Prostate gland (tissue), 2 donors: ENCODE measurements around the gene TP53BP1. TPM values are rescaled to one million over a fixed set of nuclear protein-coding genes. Genes with fewer than 3 reads are reported as not detected.

Experiments
- DNase-seq: peaks from one replicate; pipeline ENCODE4 v3.0.0-alpha.2; 2019; ENCODE audit warnings: low spot score
- H3K27ac ChIP-seq, 2 donors: fragments of 200-600 bp; sonication (generic); 2 replicates each; pipeline ENCODE4 v1.5.1; 2017 to 2019
- H3K27me3 ChIP-seq: fragments of 200-600 bp; sonication (generic); replicated peaks from 2 replicates; pipeline ENCODE4 v1.5.1; 2019; ENCODE audit not compliant: insufficient read depth
- H3K36me3 ChIP-seq, 2 donors: fragments of 200-600 bp; sonication (generic); 1 replicate in 1 of 2; 2 replicates in 1 of 2; pipeline versions ENCODE4 v1.5.1 to v1.8.1; 2017 to 2019
- H3K4me1 ChIP-seq: fragments of 200-600 bp; sonication (generic); replicated peaks from 2 replicates; pipeline ENCODE4 v1.5.1; 2019
- H3K4me3 ChIP-seq, 2 donors: fragments of 200-600 bp; sonication (generic); 2 replicates each; pipeline ENCODE4 v1.5.1; 2017 to 2019
- H3K9me3 ChIP-seq: fragments of 200-600 bp; sonication (generic); 2 replicates; pipeline ENCODE4 v1.5.1; 2017
- POLR2A ChIP-seq: fragments of 450-650 bp; IDR thresholded peaks from one replicate; pipeline ENCODE4 v1.6.1; 2016; ENCODE audit warnings: antibody characterized with exemption, mild to moderate bottlenecking
- POLR2AphosphoS5 ChIP-seq: sonication (generic); formaldehyde crosslinking; IDR thresholded peaks from one replicate; pipeline ENCODE4 v1.6.1; 2017; ENCODE audit warnings: antibody characterized with exemption
- WGBS: methylation state at CpG from one replicate; pipeline ENCODE4 v1.1.5; 2018; 5-methylcytosine and 5-hydroxymethylcytosine counted together
- intact Hi-C: fragments of 100-400 bp; cut with DNase I; formaldehyde crosslinking; loops from one replicate; pipeline ENCODE4 v1.14.2; 2022
- total RNA-seq, 2 donors: library from RNA; depleted of rRNA; stranded (reverse); fragments of >200 nt; gene quantifications; one replicate each; pipeline ENCODE4 v1.1.0, GENCODE V29; 2016
- TF ChIP-seq, protein P1 (sequence below), 4 experiments: fragments of 200-600 bp in 2 of 4; fragments of 450-650 bp in 2 of 4; sonication (generic) in 2 of 4; IDR thresholded peaks; 1 replicate in 3 of 4; 2 replicates in 1 of 4; pipeline ENCODE4 v1.5.1; 2016 to 2019; ENCODE audit warnings: antibody characterized with exemption in 4 of 4, mild to moderate bottlenecking in 2 of 4, moderate library complexity in 2 of 4

Gene TP53BP1
- total RNA-seq, 2 donors from 2014 or later, result 36.3 to 73.6 TPM

DNA sequence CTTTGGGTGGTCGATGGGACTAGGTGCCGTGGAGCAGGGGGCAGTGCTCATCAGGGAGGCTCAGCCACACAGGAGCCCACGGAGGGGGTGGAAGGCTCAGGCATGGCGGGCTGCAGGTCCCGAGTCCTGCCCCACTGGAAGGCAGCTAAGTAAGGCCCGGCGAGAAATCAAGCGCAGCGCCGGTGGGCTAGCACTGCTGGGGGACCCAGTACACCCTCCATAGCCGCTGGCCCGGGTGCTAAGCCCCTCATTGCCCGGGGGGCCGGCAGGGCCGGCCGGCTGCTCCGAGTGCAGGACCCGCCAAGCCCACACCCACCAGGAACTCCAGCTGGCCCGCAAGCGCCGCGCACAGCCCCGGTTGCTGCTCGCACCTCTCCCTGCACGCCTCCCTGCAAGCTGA, 19.1 kb downstream of the TP53BP1 start:
- Histone ChIP-seq H3K27me3 (no peaks in the 10 kb centered on the region), H3K27ac (no peak overlapping the region), H3K36me3 (no peaks in the 10 kb centered on the region), H3K9me3 (no peaks in the 10 kb centered on the region), H3K4me1 (no peaks in the 10 kb centered on the region), H3K4me3 (no peak overlapping the region)
- intact Hi-C loops, result no loop called here
- no peak for DNase-seq
- WGBS, result 97% methylated on average over 22 of the region's 25 CpGs
- TF ChIP-seq, protein P1, sequence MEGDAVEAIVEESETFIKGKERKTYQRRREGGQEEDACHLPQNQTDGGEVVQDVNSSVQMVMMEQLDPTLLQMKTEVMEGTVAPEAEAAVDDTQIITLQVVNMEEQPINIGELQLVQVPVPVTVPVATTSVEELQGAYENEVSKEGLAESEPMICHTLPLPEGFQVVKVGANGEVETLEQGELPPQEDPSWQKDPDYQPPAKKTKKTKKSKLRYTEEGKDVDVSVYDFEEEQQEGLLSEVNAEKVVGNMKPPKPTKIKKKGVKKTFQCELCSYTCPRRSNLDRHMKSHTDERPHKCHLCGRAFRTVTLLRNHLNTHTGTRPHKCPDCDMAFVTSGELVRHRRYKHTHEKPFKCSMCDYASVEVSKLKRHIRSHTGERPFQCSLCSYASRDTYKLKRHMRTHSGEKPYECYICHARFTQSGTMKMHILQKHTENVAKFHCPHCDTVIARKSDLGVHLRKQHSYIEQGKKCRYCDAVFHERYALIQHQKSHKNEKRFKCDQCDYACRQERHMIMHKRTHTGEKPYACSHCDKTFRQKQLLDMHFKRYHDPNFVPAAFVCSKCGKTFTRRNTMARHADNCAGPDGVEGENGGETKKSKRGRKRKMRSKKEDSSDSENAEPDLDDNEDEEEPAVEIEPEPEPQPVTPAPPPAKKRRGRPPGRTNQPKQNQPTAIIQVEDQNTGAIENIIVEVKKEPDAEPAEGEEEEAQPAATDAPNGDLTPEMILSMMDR (IDR thresholded peaks at IDR 0.05), result no peak
- TF ChIP-seq POLR2A, result no peak
- no peak for TF ChIP-seq POLR2AphosphoS5

DNA sequence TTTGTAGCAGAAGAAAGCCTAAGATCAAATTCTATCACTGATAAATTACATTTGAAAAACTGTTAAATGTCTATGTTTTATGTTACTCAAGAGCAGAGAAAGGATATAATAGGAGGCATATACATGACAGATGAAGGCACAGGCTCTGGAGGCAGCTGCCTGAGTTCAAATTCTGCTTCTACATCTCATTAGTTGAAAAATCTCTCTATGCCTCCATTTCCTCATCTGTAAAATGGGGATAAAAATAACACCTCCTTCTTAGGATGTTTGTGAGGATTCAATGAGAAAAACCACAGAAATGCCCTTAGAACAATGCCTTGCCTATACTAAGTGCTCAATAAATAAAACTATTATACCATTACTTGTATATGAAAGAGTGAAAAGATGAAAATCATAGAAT, 21.0 kb downstream of the TP53BP1 start:
- Histone ChIP-seq H3K27me3 (no peaks in the 10 kb centered on the region), H3K9me3 (no peaks in the 10 kb centered on the region), H3K27ac (no peak overlapping the region), H3K36me3 (no peaks in the 10 kb centered on the region), H3K4me1 (no peaks in the 10 kb centered on the region), H3K4me3 (no peak overlapping the region)
- intact Hi-C loops, result no loop called here
- no peak for DNase-seq
- TF ChIP-seq POLR2A (no peak), POLR2AphosphoS5 (no peak)
- TF ChIP-seq, protein P1 (IDR thresholded peaks at IDR 0.05), result no peak

GRCh38 chr15:43469867-43470266, 23.1 kb downstream of the TP53BP1 start:
- H3K4me1 ChIP-seq, result no peaks in the 10 kb centered on the region
- WGBS, result 90% methylated on average over 3 of the region's 3 CpGs
- TF ChIP-seq, protein P1 (IDR thresholded peaks at IDR 0.05), result no peak
- no peak overlapping the region for H3K27ac ChIP-seq
- H3K4me3 ChIP-seq, result no peak overlapping the region
- intact Hi-C loops, result no loop called here
- no peaks in the 10 kb centered on the region for H3K36me3 ChIP-seq
- no peak for DNase-seq
- no peaks in the 10 kb centered on the region for H3K9me3 ChIP-seq
- no peaks in the 10 kb centered on the region for H3K27me3 ChIP-seq

- no peaks in the 10 kb centered on the region for H3K27me3 ChIP-seq
- H3K4me1 ChIP-seq, result no peaks in the 10 kb centered on the region
- WGBS, result 71% methylated on average over 2 of the region's 2 CpGs
- intact Hi-C loops, result no loop called here
- no peak for DNase-seq
- no peak overlapping the region for H3K27ac ChIP-seq
- no peaks in the 10 kb centered on the region for H3K36me3 ChIP-seq
- TF ChIP-seq POLR2AphosphoS5 (no peak), POLR2A (no peak)
- TF ChIP-seq, protein P1 (IDR thresholded peaks at IDR 0.05), result no peak
- no peak overlapping the region for H3K4me3 ChIP-seq
- H3K9me3 ChIP-seq, result no peaks in the 10 kb centered on the region
Observed at GRCh38 chr15:43465100-43465499, 27.9 kb downstream of the TP53BP1 start.

DNA sequence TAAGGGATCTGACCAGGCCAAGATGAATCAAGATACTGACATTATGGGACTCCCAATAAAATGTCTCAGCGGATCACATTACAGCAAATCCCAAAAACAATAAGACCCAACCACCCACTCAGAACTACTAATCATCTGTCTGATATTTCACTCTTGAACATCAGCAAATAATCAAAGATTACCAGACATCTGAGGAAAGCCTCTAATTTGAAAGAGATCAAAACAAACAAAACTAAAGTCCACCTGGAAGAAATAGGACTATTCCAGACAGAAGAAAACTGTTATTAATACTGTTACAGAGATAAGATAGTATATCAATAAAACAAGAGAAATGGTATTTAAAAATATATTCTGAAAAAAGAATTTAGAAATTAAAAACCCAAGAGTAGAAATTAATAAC, 29.0 kb downstream of the TP53BP1 start:
- Histone ChIP-seq H3K36me3 (no peaks in the 10 kb centered on the region), H3K4me1 (no peaks in the 10 kb centered on the region), H3K4me3 (no peak overlapping the region), H3K27me3 (no peaks in the 10 kb centered on the region), H3K9me3 (no peaks in the 10 kb centered on the region), H3K27ac (no peak overlapping the region)
- no peak for TF ChIP-seq POLR2AphosphoS5
- no peak for DNase-seq
- intact Hi-C loops, result no loop called here
- WGBS, result 88% methylated on average over 1 of the region's 1 CpG
